HG03280 (cell line): ENCODE data around the gene DES.

Source experiments
- ATAC-seq: cut with Tn5 transposase; IDR thresholded peaks from one replicate; pipeline ENCODE4 v1.9.1; 2021; ENCODE audit warnings: mild to moderate bottlenecking, moderate library complexity; ENCODE audit not compliant: unreplicated experiment

Gene DES

GRCh38 chr2:219470429-219470828, 52.3 kb downstream of the DES start:
- no peak for ATAC-seq

GRCh38 chr2:219471476-219472371, 53.5 kb downstream of the DES start:
- no peak for ATAC-seq

GRCh38 chr2:219472629-219473187, 54.5 kb downstream of the DES start:
- ATAC-seq = no peak

- ATAC-seq = no peak
Measured at GRCh38 chr2:219473511-219473910, 55.3 kb downstream of the DES start.

GRCh38 chr2:219474285-219475060, 56.3 kb downstream of the DES start:
- no peak for ATAC-seq

GRCh38 chr2:219475278-219475677, 57.1 kb downstream of the DES start:
- ATAC-seq = no peak

GRCh38 chr2:219475697-219476651, 57.8 kb downstream of the DES start:
- ATAC-seq = peak; percentile 74
